Renal cortex interstitium (tissue), 15 donors: ENCODE data around the gene SPINDOC. TPM values are rescaled to one million over a fixed set of nuclear protein-coding genes. Genes with fewer than 3 reads are reported as not detected.

ENCODE experiments used
- DNase-seq, 11 donors: peaks; one replicate each; pipeline ENCODE4 v3.0.0-alpha.2; 2013; ENCODE audit warnings: low read depth in 9 of 11, low spot score in 4 of 11; ENCODE audit errors: extremely low read depth in 1 of 11
- long read RNA-seq, 16 experiments: transcript quantifications; one replicate each; lab custom pipeline, GENCODE V29; 2026
- polyA plus RNA-seq, 3 donors: library from polyadenylated mRNA; unstranded; fragments of 120-200 nt; gene quantifications; one replicate each; pipeline ENCODE4 v1.2.1, GENCODE V29; 2013; ENCODE audit not compliant: insufficient read length in 3 of 3

Gene SPINDOC, protein sequence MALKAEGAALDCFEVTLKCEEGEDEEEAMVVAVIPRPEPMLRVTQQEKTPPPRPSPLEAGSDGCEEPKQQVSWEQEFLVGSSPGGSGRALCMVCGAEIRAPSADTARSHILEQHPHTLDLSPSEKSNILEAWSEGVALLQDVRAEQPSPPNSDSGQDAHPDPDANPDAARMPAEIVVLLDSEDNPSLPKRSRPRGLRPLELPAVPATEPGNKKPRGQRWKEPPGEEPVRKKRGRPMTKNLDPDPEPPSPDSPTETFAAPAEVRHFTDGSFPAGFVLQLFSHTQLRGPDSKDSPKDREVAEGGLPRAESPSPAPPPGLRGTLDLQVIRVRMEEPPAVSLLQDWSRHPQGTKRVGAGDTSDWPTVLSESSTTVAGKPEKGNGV
- polyA plus RNA-seq: 10 to 100 TPM; 26.4 to 39.7 (median 32.1) TPM
- long read RNA-seq, donor 1, partial matches to known transcripts: 23 of 26 reads
- long read RNA-seq, donor 1, other reads (novel, unspliced or antisense): 0 of 26 reads
- long read RNA-seq, donor 2, transcript SPINDOC-201 (6 exons, 2,024 nt): major isoform, 9 of 9 reads
- long read RNA-seq, donor 2, partial matches to known transcripts: 0 of 9 reads
- long read RNA-seq, donor 2, other reads (novel, unspliced or antisense): 0 of 9 reads
- long read RNA-seq, donor 3, transcript SPINDOC-201 (6 exons, 2,024 nt): major isoform, 11 of 19 reads
- long read RNA-seq, donor 3, partial matches to known transcripts: 8 of 19 reads
- long read RNA-seq, donor 3, other reads (novel, unspliced or antisense): 0 of 19 reads
- long read RNA-seq, donor 4, transcript SPINDOC-201 (6 exons, 2,024 nt): major isoform, 10 of 10 reads
- long read RNA-seq, donor 4, partial matches to known transcripts: 0 of 10 reads
- long read RNA-seq, donor 4, other reads (novel, unspliced or antisense): 0 of 10 reads
- long read RNA-seq, donor 5: 0 reads
- long read RNA-seq, donor 6, partial matches to known transcripts: 0 of 4 reads
- long read RNA-seq, donor 6, other reads (novel, unspliced or antisense): 0 of 4 reads
- long read RNA-seq, donor 7, transcript SPINDOC-201 (6 exons, 2,024 nt): major isoform, 10 of 16 reads
- long read RNA-seq, donor 7, partial matches to known transcripts: 6 of 16 reads
- long read RNA-seq, donor 7, other reads (novel, unspliced or antisense): 0 of 16 reads
- long read RNA-seq, donor 8, transcript SPINDOC-201 (6 exons, 2,024 nt): major isoform, 18 of 30 reads
- long read RNA-seq, donor 8, partial matches to known transcripts: 12 of 30 reads
- long read RNA-seq, donor 8, other reads (novel, unspliced or antisense): 0 of 30 reads
- long read RNA-seq, donor 9, transcript SPINDOC-201 (6 exons, 2,024 nt): major isoform, 6 of 19 reads
- long read RNA-seq, donor 9, partial matches to known transcripts: 13 of 19 reads
- long read RNA-seq, donor 9, other reads (novel, unspliced or antisense): 0 of 19 reads
- long read RNA-seq, donor 10, transcript SPINDOC-201 (6 exons, 2,024 nt): major isoform, 6 of 12 reads
- long read RNA-seq, donor 10, partial matches to known transcripts: 6 of 12 reads
- long read RNA-seq, donor 10, other reads (novel, unspliced or antisense): 0 of 12 reads
- long read RNA-seq, donor 11, transcript SPINDOC-201 (6 exons, 2,024 nt): major isoform, 7 of 22 reads
- long read RNA-seq, donor 11, partial matches to known transcripts: 15 of 22 reads
- long read RNA-seq, donor 11, other reads (novel, unspliced or antisense): 0 of 22 reads
- long read RNA-seq, donor 12, partial matches to known transcripts: 8 of 11 reads
- long read RNA-seq, donor 12, other reads (novel, unspliced or antisense): 0 of 11 reads
- long read RNA-seq, donor 13: 0 reads
- long read RNA-seq, donor 14, transcript SPINDOC-201 (6 exons, 2,024 nt): major isoform, 5 of 5 reads
- long read RNA-seq, donor 14, partial matches to known transcripts: 0 of 5 reads
- long read RNA-seq, donor 14, other reads (novel, unspliced or antisense): 0 of 5 reads
- long read RNA-seq, donor 15, partial matches to known transcripts: 0 of 4 reads
- long read RNA-seq, donor 15, other reads (novel, unspliced or antisense): 0 of 4 reads
- long read RNA-seq, donor 16, transcript SPINDOC-201 (6 exons, 2,024 nt): major isoform, 25 of 65 reads
- long read RNA-seq, donor 16, partial matches to known transcripts: 40 of 65 reads
- long read RNA-seq, donor 16, other reads (novel, unspliced or antisense): 0 of 65 reads

- DNase-seq: peak in 4 of 11 donors; percentile 58 to 71 (median 63)
These were observed at the start of gene SPINDOC for GRCh38 chr11:63813035-63813562. TSS of gene SPINDOC (plus strand) at chr11:63813456. CDS start at chr11:63813687, 231 bp downstream.

DNA sequence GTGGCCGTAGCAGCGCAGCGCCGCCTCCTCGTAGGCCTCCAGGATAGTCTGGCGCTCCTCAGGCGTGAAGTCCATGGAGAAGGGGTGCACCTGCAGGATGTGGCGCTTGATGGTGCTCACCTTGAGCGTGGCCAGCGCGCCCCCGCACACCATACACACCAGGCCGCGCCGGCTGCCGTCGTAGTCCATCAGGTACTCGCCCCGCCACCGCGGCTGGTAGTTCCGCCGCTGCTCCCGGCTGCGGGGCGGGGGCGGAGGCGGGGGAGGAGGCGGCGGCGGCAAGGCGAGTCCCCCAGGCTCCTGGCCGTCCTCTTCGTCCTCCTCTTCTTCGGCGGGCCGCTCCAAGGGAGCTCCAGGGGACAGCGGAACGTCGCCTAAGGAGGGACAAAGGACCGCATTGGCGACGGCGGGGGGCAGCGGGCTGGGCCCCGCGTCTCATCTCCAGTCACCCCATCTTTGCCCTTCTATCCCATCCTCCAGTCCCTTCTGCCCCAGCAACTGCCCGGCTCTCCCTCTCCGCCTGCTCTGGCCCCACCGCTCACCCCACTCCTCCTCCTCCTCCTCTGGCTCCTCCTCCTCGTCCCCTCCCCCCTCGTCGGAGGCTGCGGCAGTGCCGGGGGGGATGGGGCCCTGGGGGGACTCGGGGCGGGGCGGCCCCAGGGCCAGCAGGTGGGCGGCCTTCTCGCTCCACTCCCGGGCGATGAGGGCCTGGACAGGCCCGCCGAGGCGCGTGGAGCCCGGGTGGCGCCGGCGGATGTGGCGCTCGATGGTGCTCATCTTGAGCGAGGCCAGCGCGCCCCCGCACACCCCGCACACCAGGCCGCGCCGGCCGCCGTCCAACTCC, 49.5 kb upstream of the SPINDOC start:
- DNase-seq: peak in 2 of 11 donors; percentile 26 to 36

GRCh38 chr11:63764340-63764678, 48.9 kb upstream of the SPINDOC start:
- DNase-seq: no peak

GRCh38 chr11:63764679-63765647, 48.3 kb upstream of the SPINDOC start:
- peak in 1 of 11 donors; percentile 27 for DNase-seq

- no peak for DNase-seq
These were observed 47.5 kb upstream of the SPINDOC start for GRCh38 chr11:63765688-63766241.

- no peak for DNase-seq
These were observed 46.6 kb upstream of the SPINDOC start for GRCh38 chr11:63766531-63767235.

DNA sequence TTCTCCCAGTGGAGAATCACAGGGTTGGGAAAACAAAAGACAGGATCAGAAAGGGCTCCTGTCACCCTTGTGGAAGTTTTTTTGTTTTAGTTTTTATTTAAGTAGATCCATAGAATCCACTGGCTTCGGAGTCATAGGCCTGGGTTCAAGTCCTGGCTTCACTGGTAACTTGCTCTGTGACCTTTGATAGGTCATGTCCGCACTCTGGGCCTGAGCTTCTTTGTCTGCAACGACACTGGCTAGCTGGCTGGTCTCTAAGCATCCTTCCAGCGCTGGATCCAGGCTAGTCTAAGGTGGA, 46.0 kb upstream of the SPINDOC start:
- no peak for DNase-seq

GRCh38 chr11:63767565-63768236, 45.6 kb upstream of the SPINDOC start:
- peak in 4 of 11 donors; percentile 47 to 59 (median 58) for DNase-seq

DNA sequence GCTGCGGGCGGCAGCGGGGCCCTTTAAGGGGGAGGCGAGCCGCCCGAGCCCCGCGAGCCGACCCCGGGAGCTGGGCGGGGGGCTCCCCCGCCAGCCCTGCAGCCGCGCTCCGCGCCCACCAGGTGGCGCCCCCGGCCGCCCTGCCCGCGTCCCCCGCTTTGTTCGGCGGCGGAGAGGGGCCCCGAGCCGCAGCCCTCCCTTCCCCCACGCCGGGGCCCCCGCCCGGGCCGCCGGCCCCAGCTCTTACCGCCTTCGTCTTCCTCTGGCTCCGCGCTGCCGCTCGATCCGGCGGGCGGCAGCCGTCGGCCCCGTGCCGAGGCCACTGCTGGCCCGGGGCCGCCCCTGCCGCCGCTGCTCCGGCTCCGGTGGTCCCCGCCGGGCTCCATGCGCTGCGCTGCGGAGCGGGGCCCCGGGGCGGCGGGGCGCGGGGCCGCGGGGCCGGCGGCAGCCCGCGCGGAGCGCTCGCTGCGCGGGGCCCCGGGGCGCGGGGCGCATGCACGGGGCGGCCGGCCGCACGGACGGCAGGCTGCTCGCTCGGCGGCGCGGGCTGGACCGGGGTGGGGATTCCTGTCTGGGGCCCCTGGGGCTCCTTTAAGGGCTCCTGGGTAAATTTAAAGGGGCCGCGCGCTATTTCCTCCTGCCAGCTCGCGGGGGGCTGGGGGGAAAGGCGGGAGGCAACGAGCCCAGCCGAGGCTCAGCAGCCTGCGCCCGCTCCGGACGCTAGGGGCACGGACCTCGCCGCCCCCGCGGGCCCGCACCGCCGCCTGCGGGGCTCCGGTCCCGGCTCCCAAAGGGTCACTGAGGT, 44.8 kb upstream of the SPINDOC start, which contains the start of gene ZFTA:
TSS of gene ZFTA (minus strand) at position 539 of the 805 bp plus-strand sequence. CDS start at position 386, 153 bp downstream.
- DNase-seq: peak in 4 of 11 donors; percentile 57 to 71 (median 66)

GRCh38 chr11:63769042-63769713, 44.1 kb upstream of the SPINDOC start:
- DNase-seq: no peak

GRCh38 chr11:63769714-63770455, 43.4 kb upstream of the SPINDOC start:
- no peak for DNase-seq

- no peak for DNase-seq
These were observed 42.5 kb upstream of the SPINDOC start for GRCh38 chr11:63770763-63771162.
